ENCODE measurements around the gene SLC39A11.

DNA sequence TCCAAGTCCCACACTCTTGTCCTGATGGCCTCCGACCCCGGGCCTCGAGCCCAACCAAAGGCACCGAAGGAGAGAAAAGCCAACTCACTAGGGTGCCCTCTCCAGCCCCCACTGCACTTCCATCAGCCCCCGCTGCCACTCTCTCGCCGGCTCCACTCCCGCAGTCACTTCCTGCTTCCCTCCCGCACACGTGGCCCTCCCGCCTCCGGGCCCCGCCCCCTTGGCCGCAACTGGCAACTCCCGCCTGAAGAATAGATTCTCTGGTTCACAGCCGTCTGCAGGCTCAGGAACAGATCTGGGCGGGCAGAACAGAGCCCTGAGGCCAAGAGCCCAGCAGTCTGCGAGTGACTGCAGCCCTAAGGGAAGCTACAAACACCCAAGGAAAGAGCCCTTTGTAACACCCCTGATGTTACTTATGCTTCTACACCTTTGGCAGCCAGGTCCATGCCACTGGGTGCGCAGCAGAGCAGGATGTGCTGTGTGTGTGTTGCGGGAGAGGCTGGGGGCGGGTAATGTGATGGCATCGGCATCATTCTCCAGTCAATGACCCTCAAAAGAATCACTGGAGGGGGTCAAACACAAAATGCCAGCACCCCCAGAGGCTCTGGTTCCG is at the start of gene SLC39A11:
- TF ChIP-seq EZH2 (IDR thresholded peaks at IDR 0.05; ENCODE audit: insufficient read depth, low read length): no peak
- TF ChIP-seq, protein P1, sequence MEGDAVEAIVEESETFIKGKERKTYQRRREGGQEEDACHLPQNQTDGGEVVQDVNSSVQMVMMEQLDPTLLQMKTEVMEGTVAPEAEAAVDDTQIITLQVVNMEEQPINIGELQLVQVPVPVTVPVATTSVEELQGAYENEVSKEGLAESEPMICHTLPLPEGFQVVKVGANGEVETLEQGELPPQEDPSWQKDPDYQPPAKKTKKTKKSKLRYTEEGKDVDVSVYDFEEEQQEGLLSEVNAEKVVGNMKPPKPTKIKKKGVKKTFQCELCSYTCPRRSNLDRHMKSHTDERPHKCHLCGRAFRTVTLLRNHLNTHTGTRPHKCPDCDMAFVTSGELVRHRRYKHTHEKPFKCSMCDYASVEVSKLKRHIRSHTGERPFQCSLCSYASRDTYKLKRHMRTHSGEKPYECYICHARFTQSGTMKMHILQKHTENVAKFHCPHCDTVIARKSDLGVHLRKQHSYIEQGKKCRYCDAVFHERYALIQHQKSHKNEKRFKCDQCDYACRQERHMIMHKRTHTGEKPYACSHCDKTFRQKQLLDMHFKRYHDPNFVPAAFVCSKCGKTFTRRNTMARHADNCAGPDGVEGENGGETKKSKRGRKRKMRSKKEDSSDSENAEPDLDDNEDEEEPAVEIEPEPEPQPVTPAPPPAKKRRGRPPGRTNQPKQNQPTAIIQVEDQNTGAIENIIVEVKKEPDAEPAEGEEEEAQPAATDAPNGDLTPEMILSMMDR (IDR thresholded peaks at IDR 0.05; ENCODE audit: insufficient read depth, low read depth, low read length): no peak

All from astrocyte (in vitro differentiated cells and primary cell).